ENCODE data around the gene SPINK4. TPM values are rescaled to one million over a fixed set of nuclear protein-coding genes. Genes with fewer than 3 reads are reported as not detected.

Gene SPINK4
- total and polyA plus RNA-seq, 4 donors = not detected

- 96 to 97% methylated on average over 1 of the region's 1 CpG for WGBS, 2 donors
- H3K9me3 ChIP-seq (ENCODE audit: control insufficient read depth in 4 of 4, insufficient read depth in 3 of 4, low read length in 3 of 4) = no peaks in the 10 kb centered on the region
- H3K4me3 ChIP-seq = no peak overlapping the region
- H3K36me3 ChIP-seq (ENCODE audit: control insufficient read depth in 4 of 4, insufficient read depth in 4 of 4, low read length in 4 of 4) = no peaks in the 10 kb centered on the region
- H3K4me1 ChIP-seq (ENCODE audit: control insufficient read depth in 5 of 5, insufficient read depth in 5 of 5, low read length in 5 of 5) = peaks cover 0 to 12% (median 0%) of the 10 kb centered on the region in 5 donors
- no peak overlapping the region for H3K9ac ChIP-seq (ENCODE audit: insufficient read depth in 1 of 2, low read length in 2 of 2)
- TF ChIP-seq, protein P1, sequence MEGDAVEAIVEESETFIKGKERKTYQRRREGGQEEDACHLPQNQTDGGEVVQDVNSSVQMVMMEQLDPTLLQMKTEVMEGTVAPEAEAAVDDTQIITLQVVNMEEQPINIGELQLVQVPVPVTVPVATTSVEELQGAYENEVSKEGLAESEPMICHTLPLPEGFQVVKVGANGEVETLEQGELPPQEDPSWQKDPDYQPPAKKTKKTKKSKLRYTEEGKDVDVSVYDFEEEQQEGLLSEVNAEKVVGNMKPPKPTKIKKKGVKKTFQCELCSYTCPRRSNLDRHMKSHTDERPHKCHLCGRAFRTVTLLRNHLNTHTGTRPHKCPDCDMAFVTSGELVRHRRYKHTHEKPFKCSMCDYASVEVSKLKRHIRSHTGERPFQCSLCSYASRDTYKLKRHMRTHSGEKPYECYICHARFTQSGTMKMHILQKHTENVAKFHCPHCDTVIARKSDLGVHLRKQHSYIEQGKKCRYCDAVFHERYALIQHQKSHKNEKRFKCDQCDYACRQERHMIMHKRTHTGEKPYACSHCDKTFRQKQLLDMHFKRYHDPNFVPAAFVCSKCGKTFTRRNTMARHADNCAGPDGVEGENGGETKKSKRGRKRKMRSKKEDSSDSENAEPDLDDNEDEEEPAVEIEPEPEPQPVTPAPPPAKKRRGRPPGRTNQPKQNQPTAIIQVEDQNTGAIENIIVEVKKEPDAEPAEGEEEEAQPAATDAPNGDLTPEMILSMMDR (IDR thresholded peaks at IDR 0.05; ENCODE audit: control extremely low read depth, extremely low read depth) = no peak
- no peak overlapping the region for H3K27ac ChIP-seq (ENCODE audit: low read depth in 1 of 2, low read length in 1 of 2)
- no peaks in the 10 kb centered on the region for H3K27me3 ChIP-seq (ENCODE audit: control insufficient read depth in 3 of 3, insufficient read depth in 3 of 3, low read length in 2 of 3)
- ATAC-seq (ENCODE audit: insufficient read depth, low FRiP score) (no peak), DNase-seq (no peak)
Observed at GRCh38 chr9:33196736-33197135, 43.2 kb upstream of the SPINK4 start.

GRCh38 chr9:33197279-33198152 is 42.5 kb upstream of the SPINK4 start:
- Histone ChIP-seq H3K9ac (ENCODE audit: insufficient read depth in 1 of 2, low read length in 2 of 2) (no peak overlapping the region), H3K36me3 (ENCODE audit: control insufficient read depth in 4 of 4, insufficient read depth in 4 of 4, low read length in 4 of 4) (no peaks in the 10 kb centered on the region), H3K4me1 (ENCODE audit: control insufficient read depth in 5 of 5, insufficient read depth in 5 of 5, low read length in 5 of 5) (peaks cover 0 to 12% (median 0%) of the 10 kb centered on the region in 5 donors), H3K4me3 (no peak overlapping the region), H3K27me3 (ENCODE audit: control insufficient read depth in 3 of 3, insufficient read depth in 3 of 3, low read length in 2 of 3) (no peaks in the 10 kb centered on the region), H3K9me3 (ENCODE audit: control insufficient read depth in 4 of 4, insufficient read depth in 3 of 4, low read length in 3 of 4) (no peaks in the 10 kb centered on the region), H3K27ac (ENCODE audit: low read depth in 1 of 2, low read length in 1 of 2) (no peak overlapping the region)
- ATAC-seq (ENCODE audit: insufficient read depth, low FRiP score) = peak; percentile 62
- TF ChIP-seq, protein P1 (IDR thresholded peaks at IDR 0.05; ENCODE audit: control extremely low read depth, extremely low read depth) = no peak
- 70 to 71% methylated on average over 6 of the region's 6 CpGs for WGBS, 2 donors
- DNase-seq = no peak

- H3K27ac ChIP-seq (ENCODE audit: low read depth in 1 of 2, low read length in 1 of 2) = no peak overlapping the region
- no peak for ATAC-seq (ENCODE audit: insufficient read depth, low FRiP score)
Observed at GRCh38 chr9:33198165-33198564, 41.8 kb upstream of the SPINK4 start.

More at GRCh38 chr9:33198165-33198564, 41.8 kb upstream of the SPINK4 start:
- TF ChIP-seq, protein P1 (IDR thresholded peaks at IDR 0.05; ENCODE audit: control extremely low read depth, extremely low read depth) = no peak
- WGBS, 2 donors = 76 to 82% methylated on average over 6 of the region's 6 CpGs
- H3K4me3 ChIP-seq = no peak overlapping the region
- peak; percentile 45 to 87 (median 74) for DNase-seq
- no peaks in the 10 kb centered on the region for H3K36me3 ChIP-seq (ENCODE audit: control insufficient read depth in 4 of 4, insufficient read depth in 4 of 4, low read length in 4 of 4)
- no peak overlapping the region for H3K9ac ChIP-seq (ENCODE audit: insufficient read depth in 1 of 2, low read length in 2 of 2)
- no peaks in the 10 kb centered on the region for H3K9me3 ChIP-seq (ENCODE audit: control insufficient read depth in 4 of 4, insufficient read depth in 3 of 4, low read length in 3 of 4)
- H3K27me3 ChIP-seq (ENCODE audit: control insufficient read depth in 3 of 3, insufficient read depth in 3 of 3, low read length in 2 of 3) = no peaks in the 10 kb centered on the region
- peaks cover 0 to 12% (median 0%) of the 10 kb centered on the region in 5 donors for H3K4me1 ChIP-seq (ENCODE audit: control insufficient read depth in 5 of 5, insufficient read depth in 5 of 5, low read length in 5 of 5)

Data from lung (tissue), 12 donors.